OCI-LY3 (cell line): Measurements from ENCODE around the gene RND1.

Experiments
- H2AFZ ChIP-seq: fragments of 200-600, 300-600 bp; shearing (Covaris generic); 2 replicates; pipeline ENCODE4 v1.6.0; 2014; ENCODE audit warnings: antibody characterized with exemption, low read depth, low read length
- H3K27ac ChIP-seq: fragments of 200-600, 300-600 bp; sonication (generic); 2 replicates; pipeline ENCODE4 v1.5.1; 2014; ENCODE audit warnings: mild to moderate bottlenecking, low read length, moderate library complexity, mixed read lengths
- H3K27me3 ChIP-seq: fragments of 200-600, 300-600 bp; sonication (generic); 2 replicates; pipeline ENCODE4 v1.6.1; 2014; ENCODE audit warnings: low read depth, low read length, mixed read lengths
- H3K36me3 ChIP-seq: fragments of 200-600, 300-600 bp; sonication (generic); replicated peaks from 2 replicates; pipeline ENCODE3; 2014; ENCODE audit warnings: low read depth, low read length, mixed read lengths
- H3K4me1 ChIP-seq: fragments of 300-600, 200-600 bp; sonication (generic); 2 replicates; pipeline ENCODE4 v1.6.1; 2014; ENCODE audit warnings: low read length, mixed read lengths
- H3K4me2 ChIP-seq: fragments of 200-600, 300-600 bp; sonication (generic); 2 replicates; pipeline ENCODE4 v1.6.1; 2014; ENCODE audit warnings: low read length, mixed read lengths
- H3K4me3 ChIP-seq: fragments of 300-600, 200-600 bp; sonication (generic); 2 replicates; pipeline ENCODE4 v1.5.1; 2014; ENCODE audit warnings: antibody characterized with exemption, mild to moderate bottlenecking, low read length, moderate library complexity
- H3K79me2 ChIP-seq: fragments of 300-600, 200-600 bp; shearing (Covaris generic); 2 replicates; pipeline ENCODE4 v1.6.1; 2014; ENCODE audit warnings: mild to moderate bottlenecking, low read length, mixed read lengths
- H3K9ac ChIP-seq: fragments of 300-600, 200-600 bp; shearing (Covaris generic); 2 replicates; pipeline ENCODE4 v1.6.0; 2014; ENCODE audit warnings: mild to moderate bottlenecking, low read length, moderate library complexity
- H3K9me3 ChIP-seq: fragments of 200-600, 300-600 bp; shearing (Covaris generic); 2 replicates; pipeline ENCODE4 v1.6.1; 2014; ENCODE audit warnings: low read length, mixed read lengths; ENCODE audit not compliant: insufficient read depth
- H4K20me1 ChIP-seq: fragments of 200-600, 300-600 bp; sonication (generic); 2 replicates; pipeline ENCODE4 v1.6.1; 2016; ENCODE audit warnings: low read length, mixed read lengths; ENCODE audit not compliant: insufficient read depth
- EZH2phosphoT487 ChIP-seq: fragments of 200-600 bp; shearing (Covaris generic); IDR thresholded peaks from 2 replicates; pipeline ENCODE4 v1.6.1; 2018; ENCODE audit warnings: antibody characterized with exemption, mixed run types, low read depth
- TF ChIP-seq, protein P1 (sequence below): fragments of 200-600, 300-600 bp; sonication (generic); IDR thresholded peaks from 2 replicates; pipeline ENCODE4 v1.5.1; 2014; ENCODE audit warnings: antibody characterized with exemption, low read length, low read depth

The RND1 gene

DNA sequence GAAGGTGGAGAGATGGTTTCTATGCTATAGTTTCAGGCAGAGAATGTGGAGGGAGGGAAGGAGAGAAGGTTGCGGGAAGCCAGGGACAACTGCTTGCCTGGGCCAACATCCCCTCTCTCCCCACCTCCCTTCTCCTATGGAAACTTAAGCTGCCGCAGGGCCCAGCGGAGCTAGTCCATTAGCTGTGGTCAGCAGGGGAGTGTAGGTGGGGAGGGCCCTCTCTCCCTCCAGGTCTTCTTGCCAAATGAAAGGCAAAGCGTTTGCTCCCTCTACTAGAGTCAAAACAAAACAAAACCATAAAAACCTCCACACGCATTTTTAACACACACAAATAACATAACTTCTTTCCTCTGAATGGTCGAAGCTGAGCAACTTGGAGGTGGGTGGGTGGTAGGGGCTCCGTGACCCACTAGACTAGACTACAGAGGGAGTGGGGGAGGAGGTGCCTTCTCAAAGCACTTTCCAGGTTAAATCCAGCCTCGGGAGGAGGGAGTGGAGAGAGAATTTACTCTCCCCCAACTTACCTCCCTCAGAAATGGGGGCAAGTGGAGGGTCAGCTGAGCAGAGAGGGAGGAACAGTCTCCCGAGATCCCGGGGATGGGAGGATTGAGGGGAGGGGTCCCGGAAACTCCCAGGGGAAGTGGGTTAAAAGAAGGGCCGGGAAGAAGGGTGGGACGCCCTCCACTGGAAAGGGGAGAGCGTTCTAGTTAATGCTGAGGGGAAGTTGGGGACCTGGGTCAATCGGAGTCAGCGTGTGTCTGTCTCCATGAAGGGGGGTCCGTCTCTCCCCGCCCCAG lies 52.0 kb downstream of the RND1 start:
- TF ChIP-seq, protein P1, sequence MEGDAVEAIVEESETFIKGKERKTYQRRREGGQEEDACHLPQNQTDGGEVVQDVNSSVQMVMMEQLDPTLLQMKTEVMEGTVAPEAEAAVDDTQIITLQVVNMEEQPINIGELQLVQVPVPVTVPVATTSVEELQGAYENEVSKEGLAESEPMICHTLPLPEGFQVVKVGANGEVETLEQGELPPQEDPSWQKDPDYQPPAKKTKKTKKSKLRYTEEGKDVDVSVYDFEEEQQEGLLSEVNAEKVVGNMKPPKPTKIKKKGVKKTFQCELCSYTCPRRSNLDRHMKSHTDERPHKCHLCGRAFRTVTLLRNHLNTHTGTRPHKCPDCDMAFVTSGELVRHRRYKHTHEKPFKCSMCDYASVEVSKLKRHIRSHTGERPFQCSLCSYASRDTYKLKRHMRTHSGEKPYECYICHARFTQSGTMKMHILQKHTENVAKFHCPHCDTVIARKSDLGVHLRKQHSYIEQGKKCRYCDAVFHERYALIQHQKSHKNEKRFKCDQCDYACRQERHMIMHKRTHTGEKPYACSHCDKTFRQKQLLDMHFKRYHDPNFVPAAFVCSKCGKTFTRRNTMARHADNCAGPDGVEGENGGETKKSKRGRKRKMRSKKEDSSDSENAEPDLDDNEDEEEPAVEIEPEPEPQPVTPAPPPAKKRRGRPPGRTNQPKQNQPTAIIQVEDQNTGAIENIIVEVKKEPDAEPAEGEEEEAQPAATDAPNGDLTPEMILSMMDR, result no peak; the same call in 1 of the 2 replicates
- no peak for TF ChIP-seq EZH2phosphoT487
- H3K9me3 ChIP-seq, result no peaks in the 10 kb centered on the region
- H3K4me1 ChIP-seq, result peaks cover 15% of the 10 kb centered on the region
- H3K36me3 ChIP-seq, result no peaks in the 10 kb centered on the region
- H3K27me3 ChIP-seq, result peaks cover 21% of the 10 kb centered on the region
- no peak overlapping the region for H3K27ac ChIP-seq
- peak overlapping the region; percentile 89 for H3K4me2 ChIP-seq
- peak overlapping the region; percentile 94 for H3K4me3 ChIP-seq
- H3K9ac ChIP-seq, result peak overlapping the region; percentile 89
- H3K79me2 ChIP-seq, result no peaks in the 10 kb centered on the region
- peak overlapping the region; percentile 98 for H2AFZ ChIP-seq
- H4K20me1 ChIP-seq, result no peaks in the 10 kb centered on the region

DNA sequence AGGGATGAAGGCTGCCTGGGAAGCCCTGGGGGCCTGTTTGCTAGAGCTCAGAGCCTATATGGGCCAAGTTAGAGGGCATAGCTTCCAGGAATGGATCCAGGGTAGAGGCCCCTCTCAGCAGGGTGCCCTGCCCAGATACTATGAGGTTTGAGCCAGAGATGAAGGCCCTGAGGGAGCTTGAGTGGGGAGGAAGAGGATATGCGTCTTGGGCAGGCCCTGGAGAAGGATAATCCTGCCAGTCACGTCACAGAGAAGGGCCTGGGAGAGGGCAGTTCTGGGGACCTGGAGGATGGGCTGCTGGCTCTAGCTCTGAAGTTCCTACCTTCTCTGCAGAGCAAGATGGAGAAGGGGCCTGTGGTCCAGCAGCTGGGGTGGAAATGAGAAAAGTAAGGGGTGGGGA lies 53.3 kb downstream of the RND1 start:
- H3K9ac ChIP-seq, result no peak overlapping the region
- no peaks in the 10 kb centered on the region for H4K20me1 ChIP-seq
- H3K27me3 ChIP-seq, result peaks cover 13% of the 10 kb centered on the region
- no peak overlapping the region for H3K27ac ChIP-seq
- no peak overlapping the region for H3K4me3 ChIP-seq
- no peaks in the 10 kb centered on the region for H3K9me3 ChIP-seq
- no peak overlapping the region for H3K4me2 ChIP-seq
- H3K36me3 ChIP-seq, result no peaks in the 10 kb centered on the region
- peaks cover 11% of the 10 kb centered on the region for H3K4me1 ChIP-seq
- no peak for TF ChIP-seq EZH2phosphoT487
- TF ChIP-seq, protein P1, result no peak
- no peak overlapping the region for H2AFZ ChIP-seq
- no peaks in the 10 kb centered on the region for H3K79me2 ChIP-seq

DNA sequence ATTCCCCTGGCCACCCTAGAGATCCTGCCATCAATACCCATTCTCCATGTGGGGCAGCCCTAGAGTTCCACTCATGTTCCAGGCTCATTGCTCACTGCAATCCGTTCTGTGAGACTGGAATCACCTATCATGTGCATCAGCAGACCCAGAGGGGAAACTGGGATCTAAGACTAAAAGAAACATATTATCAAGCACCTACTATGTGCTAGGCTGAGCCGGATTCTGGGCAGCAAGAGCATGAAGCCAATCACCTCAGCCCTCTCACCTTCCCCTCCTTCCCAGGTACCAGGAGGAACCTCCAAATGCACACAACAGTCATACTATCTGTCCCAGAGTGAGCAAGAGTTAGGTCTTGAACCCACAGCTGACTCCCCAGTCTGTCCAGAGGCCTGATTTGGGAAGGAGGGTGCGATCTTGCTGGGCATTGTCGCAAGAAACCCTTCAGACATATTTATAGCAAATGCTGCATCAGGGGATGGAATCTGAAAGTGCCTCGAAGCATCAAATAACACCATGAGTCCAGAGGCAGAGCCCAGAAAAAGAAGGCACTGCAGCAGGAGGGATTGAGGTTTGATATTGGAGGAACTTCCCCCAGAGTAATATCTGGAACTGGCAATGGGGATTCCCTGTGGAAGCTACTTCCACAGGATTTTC lies 54.1 kb downstream of the RND1 start:
- no peak overlapping the region for H2AFZ ChIP-seq
- H3K9me3 ChIP-seq, result no peaks in the 10 kb centered on the region
- no peak overlapping the region for H3K4me2 ChIP-seq
- H3K27ac ChIP-seq, result no peak overlapping the region
- no peak overlapping the region for H3K9ac ChIP-seq
- H3K27me3 ChIP-seq, result peaks cover 5% of the 10 kb centered on the region
- no peak overlapping the region for H3K4me3 ChIP-seq
- no peaks in the 10 kb centered on the region for H3K79me2 ChIP-seq
- no peaks in the 10 kb centered on the region for H4K20me1 ChIP-seq
- peaks cover 11% of the 10 kb centered on the region for H3K4me1 ChIP-seq
- no peaks in the 10 kb centered on the region for H3K36me3 ChIP-seq
- TF ChIP-seq EZH2phosphoT487, result no peak
- TF ChIP-seq, protein P1, result no peak

DNA sequence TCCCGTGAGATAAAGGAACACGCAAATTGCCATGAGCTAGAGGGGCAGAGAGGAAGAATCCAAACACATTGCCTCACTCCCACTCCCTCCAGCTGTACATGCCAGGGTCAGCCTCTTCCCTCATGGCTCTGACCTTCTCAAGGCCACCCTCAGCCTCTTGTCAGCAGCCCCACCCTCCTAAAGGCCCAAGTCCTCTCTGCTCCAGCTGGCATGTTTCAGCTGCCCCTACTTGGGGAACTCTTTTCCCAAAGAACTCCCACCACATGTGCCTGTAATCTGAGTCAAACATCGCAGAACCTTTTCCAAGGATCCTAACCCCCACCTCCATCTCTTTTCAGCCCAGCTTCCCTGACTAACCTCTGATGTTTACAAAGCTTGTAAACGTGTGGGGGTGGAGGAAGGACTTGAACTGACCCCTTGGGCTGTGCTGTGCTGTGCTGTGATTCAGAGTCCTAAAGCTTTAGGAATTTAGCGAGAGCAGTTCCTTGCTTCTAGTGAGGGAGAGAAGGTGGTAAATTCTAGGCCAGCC lies 54.7 kb downstream of the RND1 start:
- Histone ChIP-seq H3K9me3 (no peaks in the 10 kb centered on the region), H3K79me2 (no peaks in the 10 kb centered on the region), H3K4me1 (peaks cover 8% of the 10 kb centered on the region), H2AFZ (no peak overlapping the region), H3K27ac (no peak overlapping the region), H3K4me2 (no peak overlapping the region), H3K36me3 (no peaks in the 10 kb centered on the region), H3K9ac (no peak overlapping the region), H4K20me1 (no peaks in the 10 kb centered on the region), H3K27me3 (no peaks in the 10 kb centered on the region), H3K4me3 (no peak overlapping the region)
- TF ChIP-seq, protein P1, result no peak
- TF ChIP-seq EZH2phosphoT487, result no peak
